ENCODE results near the gene TOLLIP. TPM values are rescaled to one million over a fixed set of nuclear protein-coding genes. Genes with fewer than 3 reads are reported as not detected.
A peak's percentile ranks its signal among the peaks of the same experiment; 100 is the strongest.

TOLLIP gene
- total and polyA plus RNA-seq, 9 of the 15 experiments (the other 6 are each of a cell fraction or from before 2014, with no cell fraction given) = 0.23 to 22.8 (median 7.1) TPM

DNA sequence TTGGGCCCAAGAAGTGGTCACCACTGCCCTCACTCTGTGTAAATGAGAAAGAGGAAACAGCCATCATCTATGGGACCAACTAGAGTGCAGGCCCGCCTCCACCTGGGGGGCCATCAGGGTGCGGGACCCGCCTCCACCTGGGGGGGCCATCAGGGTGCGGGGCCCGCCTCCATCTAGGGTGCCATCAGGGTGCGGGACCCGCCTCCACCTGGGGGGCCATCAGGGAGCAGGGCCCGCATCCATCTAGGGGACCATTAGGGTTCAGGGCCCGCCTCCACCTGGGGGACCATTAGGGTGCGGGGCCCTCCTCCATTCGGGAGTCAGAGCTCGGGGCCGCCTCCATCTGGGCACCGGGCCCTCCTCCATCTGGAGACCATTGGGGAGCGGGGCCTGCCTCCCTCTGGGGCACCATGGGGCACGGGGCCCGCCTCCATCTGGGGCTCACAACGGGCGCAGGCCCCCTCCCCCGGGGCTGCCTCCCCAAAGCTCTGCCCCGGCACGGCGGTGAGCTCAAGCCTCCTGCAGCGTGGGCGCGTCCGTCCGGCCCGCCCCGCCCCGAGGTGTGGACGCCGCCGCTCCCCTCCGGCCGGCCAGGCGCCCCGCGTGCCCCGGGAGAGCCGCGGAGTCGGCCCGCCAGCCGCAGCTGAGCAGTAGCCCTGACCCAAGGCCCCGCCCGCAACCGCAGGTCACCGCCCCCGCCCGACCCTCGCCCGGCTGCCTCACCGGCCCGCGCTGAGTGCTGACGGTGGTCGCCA is 512 bp downstream of the TOLLIP start:
- intact Hi-C loops (cut with micrococcal nuclease) = no loop called here
- H4K20me1 ChIP-seq (replicated peaks; ENCODE audit: control insufficient read depth, insufficient read depth, low read length) = 0 out of 2 replicates have a peak, but pooled peaks cover 5% of the 10 kb centered on the region
- H3K4me3 ChIP-seq = peak overlapping the region; percentile 74
- H3K4me2 ChIP-seq (ENCODE audit: insufficient read depth, low read length) = peak overlapping the region; percentile 76
- ATAC-seq (peak; percentile 86), FAIRE-seq (no peak), DNase-seq (ENCODE audit: extremely low read depth in 1 of 4, low spot score in 3 of 4) (peak in 3 of 4 experiments; percentile 14 to 93 (median 91))
- ChIA-PET POLR2A (interaction anchor here (0.6 to 1.4 kb wide), 5 partner anchors 10 to 93 kb away, joined by 3 to 5 read pairs (median 3); no protein-coding TSS in a partner anchor), CTCF (ENCODE audit: low intra/inter-chr PET ratio) (interaction anchor here (0.6 kb wide), 1 partner anchor 204 kb away, joined by 3 read pairs; no protein-coding TSS in a partner anchor)
- H3K27me3 ChIP-seq (ENCODE audit: control insufficient read depth in 2 of 2, insufficient read depth in 2 of 2, low read length in 2 of 2) = no peaks in the 10 kb centered on the region
- BruUV-seq (replicated peaks) = no TSS peak
- H3K9me1 ChIP-seq (ENCODE audit: control insufficient read depth, insufficient read depth, low read length) = peaks cover 12% of the 10 kb centered on the region
- H3K9ac ChIP-seq (ENCODE audit: insufficient read depth in 1 of 2, low read depth in 2 of 2, low read length in 2 of 2) = peak overlapping the region; percentile 62 to 89; a peak in 3 of 4 replicates
- peaks cover 8% of the 10 kb centered on the region; the same call in 1 of the 2 replicates for H3K9me3 ChIP-seq (replicated peaks; ENCODE audit: control insufficient read depth, insufficient read depth, low read depth, low read length)
- in situ Hi-C loops (cut with MboI) = no loop called here
- H3K27ac ChIP-seq (ENCODE audit: extremely low read depth, low read depth, low read length) = peak overlapping the region; percentile 74
- peaks cover 28% of the 10 kb centered on the region for H3K79me2 ChIP-seq (ENCODE audit: control insufficient read depth, insufficient read depth, low read length)
- H3K36me3 ChIP-seq (ENCODE audit: control insufficient read depth, insufficient read depth, low read length) = peaks cover 12% of the 10 kb centered on the region; the same call in 1 of the 3 replicates
- WGBS (ENCODE audit: insufficient coverage, low coverage, missing lambda C conversion rate) = 7% methylated on average over 15 of the region's 58 CpGs
- peaks cover 15 to 45% of the 10 kb centered on the region in 2 experiments for H3K4me1 ChIP-seq (replicated peaks in 1 of 2; ENCODE audit: control insufficient read depth in 2 of 2, insufficient read depth in 2 of 2, low read length in 2 of 2)
- H2AFZ ChIP-seq (ENCODE audit: low read depth, low read length) = peak overlapping the region; percentile 88
- peak in 1 of 2 experiments; percentile 77 for TF ChIP-seq E2F6 (IDR thresholded peaks at IDR 0.05; ENCODE audit: borderline replicate concordance in 1 of 2, extremely low read depth in 1 of 2, insufficient read depth in 1 of 2, insufficient read length in 1 of 2, low read depth in 1 of 2, low read length in 1 of 2, poor library complexity in 1 of 2, severe bottlenecking in 1 of 2)
- TF ChIP-seq, protein P1, sequence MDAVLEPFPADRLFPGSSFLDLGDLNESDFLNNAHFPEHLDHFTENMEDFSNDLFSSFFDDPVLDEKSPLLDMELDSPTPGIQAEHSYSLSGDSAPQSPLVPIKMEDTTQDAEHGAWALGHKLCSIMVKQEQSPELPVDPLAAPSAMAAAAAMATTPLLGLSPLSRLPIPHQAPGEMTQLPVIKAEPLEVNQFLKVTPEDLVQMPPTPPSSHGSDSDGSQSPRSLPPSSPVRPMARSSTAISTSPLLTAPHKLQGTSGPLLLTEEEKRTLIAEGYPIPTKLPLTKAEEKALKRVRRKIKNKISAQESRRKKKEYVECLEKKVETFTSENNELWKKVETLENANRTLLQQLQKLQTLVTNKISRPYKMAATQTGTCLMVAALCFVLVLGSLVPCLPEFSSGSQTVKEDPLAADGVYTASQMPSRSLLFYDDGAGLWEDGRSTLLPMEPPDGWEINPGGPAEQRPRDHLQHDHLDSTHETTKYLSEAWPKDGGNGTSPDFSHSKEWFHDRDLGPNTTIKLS (IDR thresholded peaks at IDR 0.05; ENCODE audit: borderline replicate concordance, low read depth) = no peak
- TF ChIP-seq ZSCAN29 (IDR thresholded peaks at IDR 0.05) = no peak
- peak; percentile 44; the same call in 1 of the 2 replicates for TF ChIP-seq ZBTB1 (CRISPR knock-in tag; IDR thresholded peaks at IDR 0.05; ENCODE audit: borderline replicate concordance, low read depth)
- TF ChIP-seq NR2F6 (CRISPR knock-in tag; IDR thresholded peaks at IDR 0.05) = no peak
- peak; percentile 91; the same call in 1 of the 2 replicates for TF ChIP-seq GATAD2B (IDR thresholded peaks at IDR 0.05; ENCODE audit: borderline replicate concordance)
- TF ChIP-seq HDAC2 (IDR thresholded peaks at IDR 0.05) = no peak
- no peak for TF ChIP-seq CLOCK (CRISPR knock-in tag; IDR thresholded peaks at IDR 0.05; ENCODE audit: borderline replicate concordance)
- TF ChIP-seq, protein P2, sequence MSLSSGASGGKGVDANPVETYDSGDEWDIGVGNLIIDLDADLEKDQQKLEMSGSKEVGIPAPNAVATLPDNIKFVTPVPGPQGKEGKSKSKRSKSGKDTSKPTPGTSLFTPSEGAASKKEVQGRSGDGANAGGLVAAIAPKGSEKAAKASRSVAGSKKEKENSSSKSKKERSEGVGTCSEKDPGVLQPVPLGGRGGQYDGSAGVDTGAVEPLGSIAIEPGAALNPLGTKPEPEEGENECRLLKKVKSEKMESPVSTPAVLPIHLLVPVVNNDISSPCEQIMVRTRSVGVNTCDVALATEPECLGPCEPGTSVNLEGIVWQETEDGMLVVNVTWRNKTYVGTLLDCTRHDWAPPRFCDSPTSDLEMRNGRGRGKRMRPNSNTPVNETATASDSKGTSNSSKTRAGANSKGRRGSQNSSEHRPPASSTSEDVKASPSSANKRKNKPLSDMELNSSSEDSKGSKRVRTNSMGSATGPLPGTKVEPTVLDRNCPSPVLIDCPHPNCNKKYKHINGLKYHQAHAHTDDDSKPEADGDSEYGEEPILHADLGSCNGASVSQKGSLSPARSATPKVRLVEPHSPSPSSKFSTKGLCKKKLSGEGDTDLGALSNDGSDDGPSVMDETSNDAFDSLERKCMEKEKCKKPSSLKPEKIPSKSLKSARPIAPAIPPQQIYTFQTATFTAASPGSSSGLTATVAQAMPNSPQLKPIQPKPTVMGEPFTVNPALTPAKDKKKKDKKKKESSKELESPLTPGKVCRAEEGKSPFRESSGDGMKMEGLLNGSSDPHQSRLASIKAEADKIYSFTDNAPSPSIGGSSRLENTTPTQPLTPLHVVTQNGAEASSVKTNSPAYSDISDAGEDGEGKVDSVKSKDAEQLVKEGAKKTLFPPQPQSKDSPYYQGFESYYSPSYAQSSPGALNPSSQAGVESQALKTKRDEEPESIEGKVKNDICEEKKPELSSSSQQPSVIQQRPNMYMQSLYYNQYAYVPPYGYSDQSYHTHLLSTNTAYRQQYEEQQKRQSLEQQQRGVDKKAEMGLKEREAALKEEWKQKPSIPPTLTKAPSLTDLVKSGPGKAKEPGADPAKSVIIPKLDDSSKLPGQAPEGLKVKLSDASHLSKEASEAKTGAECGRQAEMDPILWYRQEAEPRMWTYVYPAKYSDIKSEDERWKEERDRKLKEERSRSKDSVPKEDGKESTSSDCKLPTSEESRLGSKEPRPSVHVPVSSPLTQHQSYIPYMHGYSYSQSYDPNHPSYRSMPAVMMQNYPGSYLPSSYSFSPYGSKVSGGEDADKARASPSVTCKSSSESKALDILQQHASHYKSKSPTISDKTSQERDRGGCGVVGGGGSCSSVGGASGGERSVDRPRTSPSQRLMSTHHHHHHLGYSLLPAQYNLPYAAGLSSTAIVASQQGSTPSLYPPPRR (CRISPR knock-in tag; IDR thresholded peaks at IDR 0.05; ENCODE audit: borderline replicate concordance) = 0 out of 2 replicates have a peak, but pooled peaks have one; percentile 7

Measured in K562 (cell line).